Measurements from ENCODE around the gene ASPN. TPM values are rescaled to one million over a fixed set of nuclear protein-coding genes. Genes with fewer than 3 reads are reported as not detected.

The ASPN gene
- total and polyA plus RNA-seq, 2 experiments from 2014 or later = 0.82 TPM; not detected in 1

DNA sequence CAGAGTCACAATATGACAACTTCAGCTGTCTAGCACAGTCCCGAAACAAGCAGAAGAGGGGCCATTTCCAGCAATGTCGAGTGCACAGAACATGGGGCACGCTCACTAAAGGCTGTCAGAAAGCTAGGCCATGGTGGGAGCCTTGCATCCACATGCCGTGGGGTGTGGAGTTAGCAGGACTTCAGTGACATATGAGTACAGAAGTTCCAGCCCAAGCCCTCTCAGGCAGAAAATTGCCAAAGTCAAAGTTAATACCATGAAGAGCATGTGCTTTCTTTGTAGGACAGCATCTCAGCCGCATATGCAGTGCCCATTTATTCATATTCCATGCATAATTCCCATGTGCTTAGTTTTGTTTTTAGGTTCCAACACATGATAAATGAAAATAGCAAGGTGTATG, 26.7 kb upstream of the ASPN start (continued):
- TF ChIP-seq, protein P1, sequence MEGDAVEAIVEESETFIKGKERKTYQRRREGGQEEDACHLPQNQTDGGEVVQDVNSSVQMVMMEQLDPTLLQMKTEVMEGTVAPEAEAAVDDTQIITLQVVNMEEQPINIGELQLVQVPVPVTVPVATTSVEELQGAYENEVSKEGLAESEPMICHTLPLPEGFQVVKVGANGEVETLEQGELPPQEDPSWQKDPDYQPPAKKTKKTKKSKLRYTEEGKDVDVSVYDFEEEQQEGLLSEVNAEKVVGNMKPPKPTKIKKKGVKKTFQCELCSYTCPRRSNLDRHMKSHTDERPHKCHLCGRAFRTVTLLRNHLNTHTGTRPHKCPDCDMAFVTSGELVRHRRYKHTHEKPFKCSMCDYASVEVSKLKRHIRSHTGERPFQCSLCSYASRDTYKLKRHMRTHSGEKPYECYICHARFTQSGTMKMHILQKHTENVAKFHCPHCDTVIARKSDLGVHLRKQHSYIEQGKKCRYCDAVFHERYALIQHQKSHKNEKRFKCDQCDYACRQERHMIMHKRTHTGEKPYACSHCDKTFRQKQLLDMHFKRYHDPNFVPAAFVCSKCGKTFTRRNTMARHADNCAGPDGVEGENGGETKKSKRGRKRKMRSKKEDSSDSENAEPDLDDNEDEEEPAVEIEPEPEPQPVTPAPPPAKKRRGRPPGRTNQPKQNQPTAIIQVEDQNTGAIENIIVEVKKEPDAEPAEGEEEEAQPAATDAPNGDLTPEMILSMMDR (conservative IDR thresholded peaks at IDR 0.05; ENCODE audit: low read depth in 2 of 2) = no peak

DNA sequence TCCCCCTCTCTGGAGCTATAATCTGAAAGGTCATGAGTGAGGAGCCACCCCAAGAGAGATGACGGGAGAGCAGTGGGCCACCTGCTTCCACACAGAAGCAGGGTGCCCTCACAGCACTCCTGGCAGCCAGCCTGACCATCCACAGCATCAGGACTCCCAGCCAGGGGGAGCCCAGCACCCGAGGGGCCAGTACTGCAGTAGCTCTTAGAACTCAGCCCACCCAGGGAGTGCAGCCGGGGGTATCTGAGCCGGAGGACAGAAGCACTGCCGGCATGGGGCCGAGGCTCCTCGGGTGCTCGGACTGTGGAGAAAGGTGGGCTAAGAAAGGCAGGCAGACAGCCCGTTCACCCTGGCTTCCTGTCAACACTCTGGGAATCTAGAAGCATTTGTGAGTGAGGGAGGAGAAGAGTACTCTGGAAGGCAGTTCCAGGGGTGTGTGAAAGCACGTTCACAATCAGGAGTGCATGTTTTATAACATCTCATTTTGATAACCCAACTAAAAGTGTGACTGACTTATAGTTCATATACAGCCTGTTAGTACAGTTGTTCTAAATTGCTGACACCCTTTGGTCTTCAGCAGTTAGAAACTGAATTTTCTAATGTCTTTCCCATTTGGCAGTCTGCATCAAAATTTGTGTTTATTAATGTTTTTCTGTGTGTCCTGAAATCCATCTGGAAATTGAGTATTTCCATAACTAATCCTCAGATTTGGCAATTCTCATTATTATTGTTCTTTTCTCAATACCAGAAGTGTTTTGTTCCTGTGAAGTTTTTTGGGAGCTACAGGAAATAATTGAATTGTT, 25.9 kb upstream of the ASPN start:
- no peaks in the 10 kb centered on the region for H3K79me2 ChIP-seq (replicated peaks; ENCODE audit: insufficient read depth)
- ATAC-seq = peak; percentile 54
- Mint-ChIP-seq H3K4me3 (no peak overlapping the region), H3K27me3 (ENCODE audit: insufficient read depth, low read depth, poor library complexity) (peaks cover 8% of the 10 kb centered on the region), H3K27ac (no peak overlapping the region; the same call in 1 of the 2 replicates), H3K4me1 (peaks cover 27% of the 10 kb centered on the region), H3K36me3 (ENCODE audit: low read depth) (no peaks in the 10 kb centered on the region), H3K9me3 (no peaks in the 10 kb centered on the region)
- no peaks in the 10 kb centered on the region for H3K27me3 ChIP-seq (ENCODE audit: insufficient read depth)
- H3F3A ChIP-seq (replicated peaks; ENCODE audit: low read depth) = no peaks in the 10 kb centered on the region
- peaks cover 12% of the 10 kb centered on the region; the same call in 1 of the 2 replicates for H3K4me1 ChIP-seq (ENCODE audit: insufficient read depth)
- H2AFZ ChIP-seq = no peak overlapping the region
- DNase-seq (ENCODE audit: low spot score) = no peak
- TF ChIP-seq, protein P1 (conservative IDR thresholded peaks at IDR 0.05; ENCODE audit: low read depth in 2 of 2) = peak in 1 of 2 experiments; percentile 17; a peak in 1 of 4 replicates
- no peak for TF ChIP-seq ZNF114 (CRISPR knock-in tag; IDR thresholded peaks at IDR 0.05)
- no peak for TF ChIP-seq EZH2 (IDR thresholded peaks at IDR 0.05; ENCODE audit: low read depth, unreplicated experiment)
- no peak for TF ChIP-seq JUNB (IDR thresholded peaks at IDR 0.05; ENCODE audit: unreplicated experiment)
- TF ChIP-seq ZNF331 (CRISPR knock-in tag; IDR thresholded peaks at IDR 0.05; ENCODE audit: low read depth) = no peak
- no peaks in the 10 kb centered on the region for H3K36me3 ChIP-seq (ENCODE audit: insufficient read depth)
- no peak overlapping the region for H3K27ac ChIP-seq (ENCODE audit: low read depth)
- H3K9me2 ChIP-seq (ENCODE audit: insufficient read depth) = no peaks in the 10 kb centered on the region
- H3K4me3 ChIP-seq = no peak overlapping the region
- H3K4me2 ChIP-seq = no peak overlapping the region
- no peaks in the 10 kb centered on the region for H4K20me1 ChIP-seq (replicated peaks; ENCODE audit: insufficient read depth)

DNA sequence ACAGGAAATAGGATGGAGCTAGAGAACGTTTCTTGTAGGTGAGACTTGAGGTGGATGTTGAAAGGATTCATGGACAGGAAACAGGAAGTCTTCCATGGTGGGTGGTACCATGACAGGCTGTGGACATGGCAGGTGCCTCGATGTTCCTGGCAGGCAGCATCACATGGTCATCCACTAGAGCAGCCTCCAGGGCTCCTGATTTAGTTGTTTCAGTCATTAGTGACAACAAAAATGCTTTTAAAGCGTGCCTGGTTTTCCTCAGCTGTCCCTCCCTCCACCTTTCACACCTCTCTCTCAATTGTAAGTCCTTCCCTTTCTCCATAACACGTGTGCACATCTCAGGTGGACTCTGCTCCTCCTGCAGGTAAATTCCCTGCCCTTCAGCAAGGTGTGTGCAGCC, 25.2 kb upstream of the ASPN start:
- Histone ChIP-seq H3K9me2 (ENCODE audit: insufficient read depth) (no peaks in the 10 kb centered on the region), H3K79me2 (replicated peaks; ENCODE audit: insufficient read depth) (no peaks in the 10 kb centered on the region), H2AFZ (no peak overlapping the region), H3K4me2 (no peak overlapping the region), H3K27ac (ENCODE audit: low read depth) (no peak overlapping the region), H3K36me3 (ENCODE audit: insufficient read depth) (no peaks in the 10 kb centered on the region), H3K4me1 (ENCODE audit: insufficient read depth) (peaks cover 12% of the 10 kb centered on the region; the same call in 1 of the 2 replicates), H3K27me3 (ENCODE audit: insufficient read depth) (no peaks in the 10 kb centered on the region), H3F3A (replicated peaks; ENCODE audit: low read depth) (no peaks in the 10 kb centered on the region), H4K20me1 (replicated peaks; ENCODE audit: insufficient read depth) (no peaks in the 10 kb centered on the region), H3K4me3 (no peak overlapping the region)
- DNase-seq (ENCODE audit: low spot score) (no peak), ATAC-seq (no peak)
- Mint-ChIP-seq H3K4me3 (no peak overlapping the region), H3K36me3 (ENCODE audit: low read depth) (no peaks in the 10 kb centered on the region), H3K27me3 (ENCODE audit: insufficient read depth, low read depth, poor library complexity) (peaks cover 8% of the 10 kb centered on the region), H3K9me3 (no peaks in the 10 kb centered on the region), H3K27ac (no peak overlapping the region; the same call in 1 of the 2 replicates), H3K4me1 (peaks cover 27% of the 10 kb centered on the region)
- TF ChIP-seq, protein P2, sequence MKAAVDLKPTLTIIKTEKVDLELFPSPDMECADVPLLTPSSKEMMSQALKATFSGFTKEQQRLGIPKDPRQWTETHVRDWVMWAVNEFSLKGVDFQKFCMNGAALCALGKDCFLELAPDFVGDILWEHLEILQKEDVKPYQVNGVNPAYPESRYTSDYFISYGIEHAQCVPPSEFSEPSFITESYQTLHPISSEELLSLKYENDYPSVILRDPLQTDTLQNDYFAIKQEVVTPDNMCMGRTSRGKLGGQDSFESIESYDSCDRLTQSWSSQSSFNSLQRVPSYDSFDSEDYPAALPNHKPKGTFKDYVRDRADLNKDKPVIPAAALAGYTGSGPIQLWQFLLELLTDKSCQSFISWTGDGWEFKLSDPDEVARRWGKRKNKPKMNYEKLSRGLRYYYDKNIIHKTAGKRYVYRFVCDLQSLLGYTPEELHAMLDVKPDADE (IDR thresholded peaks at IDR 0.05) = no peak
- TF ChIP-seq EZH2 (IDR thresholded peaks at IDR 0.05; ENCODE audit: low read depth, unreplicated experiment) (no peak), EZH2phosphoT487 (IDR thresholded peaks at IDR 0.05; ENCODE audit: unreplicated experiment) (no peak), ZNF331 (CRISPR knock-in tag; IDR thresholded peaks at IDR 0.05; ENCODE audit: low read depth) (no peak), STAT1 (IDR thresholded peaks at IDR 0.05; ENCODE audit: unreplicated experiment) (no peak), JUNB (IDR thresholded peaks at IDR 0.05; ENCODE audit: unreplicated experiment) (no peak)
- TF ChIP-seq, protein P1 (conservative IDR thresholded peaks at IDR 0.05; ENCODE audit: low read depth in 2 of 2) = no peak

Measured in GM23338 (cell line).